Measurements from ENCODE around the gene IPO13. TPM values are rescaled to one million over a fixed set of nuclear protein-coding genes. Genes with fewer than 3 reads are reported as not detected.

IPO13 gene
- total RNA-seq, 2 donors from 2014 or later: 22.2 to 34.3 TPM

- ATAC-seq (ENCODE audit: insufficient number of reproducible peaks, low FRiP score, low read depth) (no peak), DNase-seq (ENCODE audit: low spot score) (no peak)
- Histone ChIP-seq H3K27ac (no peak overlapping the region), H3K4me3 (no peak overlapping the region), H3K36me3 (peaks cover 16% of the 10 kb centered on the region), H3K27me3 (replicated peaks; ENCODE audit: insufficient read depth) (no peaks in the 10 kb centered on the region), H3K4me1 (ENCODE audit: control insufficient read depth in 1 of 2, low read depth in 2 of 2) (no peaks in the 10 kb centered on the region), H3K9me3 (no peaks in the 10 kb centered on the region)
- TF ChIP-seq CTCF (IDR thresholded peaks at IDR 0.05): no peak
These were observed 44.5 kb upstream of the IPO13 start for GRCh38 chr1:43902058-43902831.

- Histone ChIP-seq H3K4me3 (no peak overlapping the region), H3K9me3 (no peaks in the 10 kb centered on the region), H3K36me3 (peaks cover 4% of the 10 kb centered on the region), H3K27ac (no peak overlapping the region), H3K27me3 (replicated peaks; ENCODE audit: insufficient read depth) (no peaks in the 10 kb centered on the region), H3K4me1 (ENCODE audit: control insufficient read depth in 1 of 2, low read depth in 2 of 2) (no peaks in the 10 kb centered on the region)
- no peak for TF ChIP-seq CTCF (IDR thresholded peaks at IDR 0.05)
- ATAC-seq (ENCODE audit: insufficient number of reproducible peaks, low FRiP score, low read depth) (no peak), DNase-seq (ENCODE audit: low spot score) (no peak)
These were observed 41.8 kb upstream of the IPO13 start for GRCh38 chr1:43904660-43905551.

DNA sequence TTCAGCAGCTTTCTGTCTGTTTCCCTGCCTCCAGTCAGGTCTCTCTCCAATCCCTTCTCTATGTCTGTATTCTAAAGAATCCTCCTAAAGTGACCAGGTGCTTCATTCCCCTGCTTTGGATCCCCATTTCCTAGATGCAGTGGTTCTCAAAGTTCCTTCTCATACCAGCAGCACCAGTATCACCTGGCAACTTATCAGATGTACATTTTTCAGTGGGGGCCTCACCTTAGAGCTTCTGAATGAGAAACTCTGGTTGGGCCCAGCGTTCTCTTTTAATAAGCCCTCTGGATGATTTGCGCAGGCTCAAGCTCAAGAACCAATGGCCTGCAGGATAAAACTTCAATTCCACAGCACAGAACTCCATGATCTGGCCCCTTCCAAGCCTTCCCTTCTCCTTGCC, 38.5 kb upstream of the IPO13 start:
- no peak overlapping the region for H3K27ac ChIP-seq
- no peaks in the 10 kb centered on the region for H3K9me3 ChIP-seq
- ATAC-seq (ENCODE audit: insufficient number of reproducible peaks, low FRiP score, low read depth) (no peak), DNase-seq (ENCODE audit: low spot score) (no peak)
- no peaks in the 10 kb centered on the region for H3K36me3 ChIP-seq
- H3K27me3 ChIP-seq (replicated peaks; ENCODE audit: insufficient read depth): no peaks in the 10 kb centered on the region
- no peaks in the 10 kb centered on the region for H3K4me1 ChIP-seq (ENCODE audit: control insufficient read depth in 1 of 2, low read depth in 2 of 2)
- TF ChIP-seq CTCF (IDR thresholded peaks at IDR 0.05): no peak
- no peak overlapping the region for H3K4me3 ChIP-seq

DNA sequence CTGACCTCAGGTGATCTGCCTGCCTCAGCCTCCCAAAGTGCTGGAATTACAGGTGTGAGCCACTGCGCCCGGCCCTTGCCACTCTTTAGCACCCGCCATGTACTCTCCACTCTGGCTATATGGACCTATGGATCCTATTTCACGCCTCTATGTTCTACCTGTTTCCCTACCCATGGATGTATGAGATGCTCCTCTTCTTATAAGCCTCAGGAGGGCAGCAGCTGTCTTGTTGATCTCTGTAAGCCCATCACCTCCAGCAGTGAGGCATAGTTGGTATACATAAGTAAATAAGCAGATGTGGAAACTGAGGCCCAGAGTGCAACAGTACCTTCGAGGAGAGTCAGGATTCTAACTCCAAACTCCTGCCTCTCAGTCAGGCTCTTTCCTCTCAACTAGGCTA, 37.9 kb upstream of the IPO13 start:
- DNase-seq (ENCODE audit: low spot score) (no peak), ATAC-seq (ENCODE audit: insufficient number of reproducible peaks, low FRiP score, low read depth) (no peak)
- no peaks in the 10 kb centered on the region for H3K27me3 ChIP-seq (replicated peaks; ENCODE audit: insufficient read depth)
- no peak overlapping the region for H3K4me3 ChIP-seq
- H3K27ac ChIP-seq: no peak overlapping the region
- no peaks in the 10 kb centered on the region for H3K9me3 ChIP-seq
- H3K4me1 ChIP-seq (ENCODE audit: control insufficient read depth in 1 of 2, low read depth in 2 of 2): no peaks in the 10 kb centered on the region
- H3K36me3 ChIP-seq: no peaks in the 10 kb centered on the region
- no peak for TF ChIP-seq CTCF (IDR thresholded peaks at IDR 0.05)

- H3K27ac ChIP-seq: no peak overlapping the region
- TF ChIP-seq CTCF (IDR thresholded peaks at IDR 0.05): no peak
- H3K4me3 ChIP-seq: no peak overlapping the region
- H3K27me3 ChIP-seq (replicated peaks; ENCODE audit: insufficient read depth): no peaks in the 10 kb centered on the region
- ATAC-seq (ENCODE audit: insufficient number of reproducible peaks, low FRiP score, low read depth) (no peak), DNase-seq (ENCODE audit: low spot score) (no peak)
- H3K4me1 ChIP-seq (ENCODE audit: control insufficient read depth in 1 of 2, low read depth in 2 of 2): no peaks in the 10 kb centered on the region
- H3K9me3 ChIP-seq: no peaks in the 10 kb centered on the region
- H3K36me3 ChIP-seq: no peaks in the 10 kb centered on the region
These were observed 36.4 kb upstream of the IPO13 start for GRCh38 chr1:43910343-43910742.
